Tibial artery (tissue), 4 donors: ENCODE measurements around the gene DAO.

ENCODE experiments used
- DNase-seq, 2 donors: peaks; one replicate each; pipeline ENCODE4 v3.0.0-alpha.2; 2019
- H3K27ac ChIP-seq, 2 donors: fragments of 200-600 bp; sonication (generic) in 1 of 2; 1 replicate in 1 of 2; 2 replicates in 1 of 2; pipeline ENCODE4 v1.5.1; 2018 to 2019; ENCODE audit warnings: mild to moderate bottlenecking in 1 of 2
- H3K27me3 ChIP-seq, 2 donors: fragments of 200-600 bp; sonication (generic) in 1 of 2; one replicate each; pipeline versions ENCODE4 v1.5.1 to v1.6.0; 2016 to 2019
- H3K36me3 ChIP-seq, 3 donors: fragments of 200-600 bp; sonication (generic) in 2 of 3; one replicate each; pipeline ENCODE4 v1.5.1; 2016 to 2019; ENCODE audit warnings: mild to moderate bottlenecking in 2 of 3
- H3K4me1 ChIP-seq, 4 donors: fragments of 200-600 bp; sonication (generic) in 2 of 4; 1 replicate in 3 of 4; 2 replicates in 1 of 4; pipeline ENCODE4 v1.5.1; 2016 to 2019
- H3K4me3 ChIP-seq, 2 donors: fragments of 200-600 bp; sonication (generic) in 1 of 2; 1 replicate in 1 of 2; 2 replicates in 1 of 2; pipeline ENCODE4 v1.5.1; 2018 to 2019; ENCODE audit warnings: mild to moderate bottlenecking in 2 of 2
- H3K9me3 ChIP-seq, 3 donors: fragments of 200-600 bp; sonication (generic) in 1 of 3; one replicate each; pipeline ENCODE4 v1.5.1; 2016 to 2019
- intact Hi-C: fragments of 100-400 bp; cut with DNase I; formaldehyde crosslinking; loops from one replicate; pipeline ENCODE4 v1.15.0; 2023; ENCODE audit warnings: low total_unique reads
- TF ChIP-seq, protein P1 (sequence below), 2 experiments: fragments of 200-600 bp in 1 of 2; fragments of 450-650 bp in 1 of 2; IDR thresholded peaks; one replicate each; pipeline ENCODE4 v1.5.1; 2017 to 2019; ENCODE audit warnings: antibody characterized with exemption in 2 of 2, mild to moderate bottlenecking in 1 of 2, moderate library complexity in 1 of 2

DAO gene

DNA sequence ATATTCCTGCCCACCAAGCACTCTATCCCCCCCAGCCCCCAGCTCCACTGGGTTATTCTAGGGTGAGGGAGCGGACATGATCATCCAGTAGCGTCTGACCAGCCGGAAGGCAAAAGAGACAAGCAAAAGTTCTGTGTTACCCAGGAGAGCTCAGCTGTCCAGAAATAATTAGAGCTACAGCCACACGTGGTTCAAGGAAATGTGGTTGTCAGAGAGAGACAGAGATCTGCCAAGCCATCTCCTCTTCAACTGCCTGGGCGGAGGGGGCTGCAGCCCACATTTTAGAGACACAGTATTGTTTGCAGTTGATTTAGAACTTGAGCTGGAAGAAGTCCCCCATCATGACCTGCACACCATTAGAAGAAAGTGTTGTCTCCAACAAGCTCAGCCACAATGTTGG is 30.4 kb downstream of the DAO start:
- Histone ChIP-seq H3K36me3 (no peaks in the 10 kb centered on the region), H3K4me3 (no peak overlapping the region), H3K27me3 (no peaks in the 10 kb centered on the region), H3K4me1 (peaks cover 0 to 12% (median 5%) of the 10 kb centered on the region in 4 donors), H3K9me3 (no peaks in the 10 kb centered on the region), H3K27ac (no peak overlapping the region)
- no peak for DNase-seq
- TF ChIP-seq, protein P1, sequence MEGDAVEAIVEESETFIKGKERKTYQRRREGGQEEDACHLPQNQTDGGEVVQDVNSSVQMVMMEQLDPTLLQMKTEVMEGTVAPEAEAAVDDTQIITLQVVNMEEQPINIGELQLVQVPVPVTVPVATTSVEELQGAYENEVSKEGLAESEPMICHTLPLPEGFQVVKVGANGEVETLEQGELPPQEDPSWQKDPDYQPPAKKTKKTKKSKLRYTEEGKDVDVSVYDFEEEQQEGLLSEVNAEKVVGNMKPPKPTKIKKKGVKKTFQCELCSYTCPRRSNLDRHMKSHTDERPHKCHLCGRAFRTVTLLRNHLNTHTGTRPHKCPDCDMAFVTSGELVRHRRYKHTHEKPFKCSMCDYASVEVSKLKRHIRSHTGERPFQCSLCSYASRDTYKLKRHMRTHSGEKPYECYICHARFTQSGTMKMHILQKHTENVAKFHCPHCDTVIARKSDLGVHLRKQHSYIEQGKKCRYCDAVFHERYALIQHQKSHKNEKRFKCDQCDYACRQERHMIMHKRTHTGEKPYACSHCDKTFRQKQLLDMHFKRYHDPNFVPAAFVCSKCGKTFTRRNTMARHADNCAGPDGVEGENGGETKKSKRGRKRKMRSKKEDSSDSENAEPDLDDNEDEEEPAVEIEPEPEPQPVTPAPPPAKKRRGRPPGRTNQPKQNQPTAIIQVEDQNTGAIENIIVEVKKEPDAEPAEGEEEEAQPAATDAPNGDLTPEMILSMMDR (IDR thresholded peaks at IDR 0.05) = no peak
- intact Hi-C loops = no loop called here

DNA sequence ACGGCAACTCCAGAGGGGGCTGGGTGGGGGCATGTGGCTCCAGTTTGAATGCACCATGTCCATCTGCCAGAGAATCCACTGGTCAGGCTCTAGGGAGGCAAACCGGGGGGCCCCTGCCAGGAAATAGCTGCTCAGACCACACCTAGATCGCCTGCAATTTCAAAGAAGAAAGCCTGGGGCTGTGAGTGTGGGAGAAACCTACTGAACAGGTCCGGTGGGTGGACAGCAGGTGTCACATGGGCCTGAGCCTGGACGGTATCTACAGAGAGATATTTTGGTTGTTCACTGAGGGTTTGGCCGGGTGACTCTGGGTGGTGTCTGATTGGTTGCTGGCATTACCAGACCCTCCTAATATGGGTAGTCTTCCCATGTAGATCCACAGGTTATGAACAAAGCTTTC is 32.0 kb downstream of the DAO start:
- intact Hi-C loops = no loop called here
- Histone ChIP-seq H3K36me3 (no peaks in the 10 kb centered on the region), H3K4me3 (no peak overlapping the region), H3K9me3 (no peaks in the 10 kb centered on the region), H3K27me3 (no peaks in the 10 kb centered on the region), H3K4me1 (peaks cover 0 to 12% (median 5%) of the 10 kb centered on the region in 4 donors), H3K27ac (no peak overlapping the region)
- TF ChIP-seq, protein P1 (IDR thresholded peaks at IDR 0.05) = no peak
- DNase-seq = no peak

DNA sequence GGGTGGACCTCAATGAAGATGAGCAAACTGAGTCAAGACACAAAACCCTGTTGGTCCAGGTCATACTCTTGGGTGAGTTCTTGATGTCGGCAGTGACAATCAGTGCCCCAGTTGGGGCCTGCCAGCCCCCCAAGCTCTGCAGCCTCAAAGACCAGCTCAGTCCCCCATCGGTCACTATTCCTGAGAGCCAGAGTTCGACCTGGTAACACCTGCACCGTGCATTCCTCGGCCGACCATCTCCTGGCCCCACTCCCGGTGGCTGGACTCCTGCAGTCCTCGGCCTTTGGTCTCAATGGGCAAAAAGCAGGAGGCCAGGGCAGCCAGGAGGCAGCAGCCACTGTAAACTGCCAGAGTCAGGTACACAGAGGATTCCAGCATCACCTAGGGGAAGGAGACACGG is 32.5 kb downstream of the DAO start:
- Histone ChIP-seq H3K36me3 (no peaks in the 10 kb centered on the region), H3K27me3 (no peaks in the 10 kb centered on the region), H3K4me3 (no peak overlapping the region), H3K9me3 (no peaks in the 10 kb centered on the region), H3K4me1 (peaks cover 0 to 12% (median 5%) of the 10 kb centered on the region in 4 donors), H3K27ac (no peak overlapping the region)
- TF ChIP-seq, protein P1 (IDR thresholded peaks at IDR 0.05) = no peak
- intact Hi-C loops = no loop called here
- no peak for DNase-seq

DNA sequence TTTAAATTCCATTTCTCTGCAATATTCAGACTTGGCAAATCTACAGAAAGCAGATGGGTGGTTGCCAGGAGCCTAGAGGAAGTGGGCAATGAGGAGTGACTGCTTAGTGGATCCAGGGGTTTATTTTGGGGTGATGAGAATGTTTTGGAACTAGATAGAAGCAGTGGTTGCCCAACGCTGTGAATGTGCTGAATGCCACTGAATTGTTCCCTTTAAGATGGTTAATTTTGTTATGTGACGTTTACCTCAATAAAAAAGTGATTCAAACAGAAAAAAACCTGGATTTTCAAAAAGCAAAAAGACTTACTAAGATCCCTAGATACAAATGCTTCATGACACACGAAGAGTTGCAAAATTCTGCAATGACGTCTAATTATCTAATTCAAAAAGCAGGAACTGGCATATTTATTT is 34.2 kb downstream of the DAO start:
- peaks cover 0 to 12% (median 5%) of the 10 kb centered on the region in 4 donors for H3K4me1 ChIP-seq
- peak in 1 of 2 donors; percentile 57 for DNase-seq
- no peaks in the 10 kb centered on the region for H3K27me3 ChIP-seq
- intact Hi-C loops = no loop called here
- no peaks in the 10 kb centered on the region for H3K9me3 ChIP-seq
- TF ChIP-seq, protein P1 (IDR thresholded peaks at IDR 0.05) = no peak
- H3K4me3 ChIP-seq = no peak overlapping the region
- no peaks in the 10 kb centered on the region for H3K36me3 ChIP-seq
- H3K27ac ChIP-seq = no peak overlapping the region

DNA sequence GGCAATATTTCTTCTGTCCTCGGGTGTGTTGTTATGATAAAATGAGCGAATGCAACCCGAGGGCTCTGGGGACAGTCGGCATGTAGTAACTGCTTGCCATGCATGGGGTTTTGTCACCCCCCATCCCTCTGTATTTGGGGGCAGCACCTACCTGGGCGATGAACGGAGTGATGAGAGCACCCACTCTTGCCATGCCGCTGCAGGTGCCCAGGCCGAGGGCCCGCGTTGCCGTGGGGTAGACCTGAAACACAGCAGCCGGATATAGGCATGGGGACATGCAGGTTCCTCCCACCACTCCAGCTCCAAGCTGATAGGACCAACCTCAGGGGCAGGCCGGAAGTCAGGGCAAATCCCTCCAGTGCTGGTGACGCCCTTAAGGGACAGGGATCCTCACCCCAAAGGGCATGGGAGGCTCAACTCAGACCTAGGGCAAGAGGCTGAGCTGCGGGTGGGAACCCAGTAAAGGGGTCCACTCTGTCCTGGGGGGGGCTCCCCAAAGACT is 35.8 kb downstream of the DAO start:
- Histone ChIP-seq H3K27ac (no peak overlapping the region), H3K4me3 (no peak overlapping the region), H3K9me3 (peaks cover 0 to 4% (median 0%) of the 10 kb centered on the region in 3 donors), H3K36me3 (no peaks in the 10 kb centered on the region), H3K4me1 (peaks cover 0 to 12% (median 5%) of the 10 kb centered on the region in 4 donors), H3K27me3 (no peaks in the 10 kb centered on the region)
- intact Hi-C loops = no loop called here
- TF ChIP-seq, protein P1 (IDR thresholded peaks at IDR 0.05) = no peak
- no peak for DNase-seq

DNA sequence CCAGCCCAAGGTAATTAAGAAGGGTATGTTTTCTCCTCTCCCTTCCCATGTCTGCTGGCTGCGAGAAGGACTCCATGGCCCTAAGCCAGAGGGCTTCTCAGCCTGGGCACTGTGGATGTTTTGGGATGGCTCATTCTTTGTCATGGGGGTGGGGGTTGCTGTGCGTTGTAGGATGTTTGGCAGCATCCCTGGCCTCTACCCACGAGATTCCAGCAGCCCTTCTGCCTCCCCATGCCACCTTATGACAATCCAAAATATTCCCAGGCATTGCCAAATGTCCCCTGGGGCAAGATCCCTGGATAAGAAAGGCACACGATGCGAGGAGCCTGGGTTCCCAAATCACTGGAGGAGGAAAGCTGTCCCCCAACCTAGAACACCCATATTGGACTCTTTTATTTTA is 36.4 kb downstream of the DAO start:
- H3K27ac ChIP-seq = no peak overlapping the region
- no peak for DNase-seq
- no peaks in the 10 kb centered on the region for H3K36me3 ChIP-seq
- peaks cover 0 to 12% (median 5%) of the 10 kb centered on the region in 4 donors for H3K4me1 ChIP-seq
- no peaks in the 10 kb centered on the region for H3K27me3 ChIP-seq
- intact Hi-C loops = no loop called here
- TF ChIP-seq, protein P1 (IDR thresholded peaks at IDR 0.05) = no peak
- H3K9me3 ChIP-seq = peaks cover 0 to 4% (median 0%) of the 10 kb centered on the region in 3 donors
- H3K4me3 ChIP-seq = no peak overlapping the region
